WERI-Rb-1 (cell line): ENCODE data around the gene SLC35G2.
"Not testable (repeated sequence)": the region's sequence is repeated elsewhere in the genome, so short reads cannot be mapped to it uniquely, and the experiment has no call there.

Experiments
- DNase-seq: peaks from one replicate; pipeline ENCODE4 v3.0.0-alpha.2; 2020
- H3K27ac ChIP-seq: fragments of 250-450 bp; sonication (Bioruptor Pico); 2 replicates; pipeline ENCODE4 v1.5.1; 2020; ENCODE audit warnings: mild to moderate bottlenecking, moderate library complexity
- H3K27me3 ChIP-seq: fragments of 250-450 bp; sonication (Bioruptor Pico); 2 replicates; pipeline ENCODE4 v1.5.1; 2021; ENCODE audit warnings: mild to moderate bottlenecking, low read depth, moderate library complexity; ENCODE audit not compliant: insufficient read depth, severe bottlenecking
- H3K36me3 ChIP-seq: fragments of 250-450 bp; sonication (Bioruptor Pico); 2 replicates; pipeline ENCODE4 v1.5.1; 2020; ENCODE audit warnings: mild to moderate bottlenecking, moderate library complexity
- H3K4me3 ChIP-seq: 2 replicates; pipeline ENCODE4 v1.5.1; 2011; ENCODE audit warnings: low read depth, mild to moderate bottlenecking, control low read depth, low read length
- H3K9me3 ChIP-seq: fragments of 250-450 bp; sonication (Bioruptor Pico); 2 replicates; pipeline ENCODE4 v1.5.1; 2021; ENCODE audit warnings: mild to moderate bottlenecking, moderate library complexity; ENCODE audit not compliant: severe bottlenecking
- TF ChIP-seq, protein P1 (sequence below): IDR thresholded peaks from 2 replicates; pipeline ENCODE4 v1.5.1; 2011; ENCODE audit warnings: low read depth, mild to moderate bottlenecking, control low read depth, inconsistent platforms, low read length

Gene SLC35G2

GRCh38 chr3:136861890-136862616 is 43.1 kb downstream of the SLC35G2 start, which contains the start of gene NCK1:
Gene NCK1, plus strand, starts transcription at chr3:136862208. Its CDS starts 65,794 bp downstream, at chr3:136928002.
- H3K36me3 ChIP-seq = peaks cover 3% of the 10 kb centered on the region; the same call in 1 of the 2 replicates
- no peaks in the 10 kb centered on the region for H3K9me3 ChIP-seq
- H3K27me3 ChIP-seq = no peaks in the 10 kb centered on the region
- peak within 1 kb of the TSS; percentile 92 for H3K27ac ChIP-seq
- TF ChIP-seq, protein P1, sequence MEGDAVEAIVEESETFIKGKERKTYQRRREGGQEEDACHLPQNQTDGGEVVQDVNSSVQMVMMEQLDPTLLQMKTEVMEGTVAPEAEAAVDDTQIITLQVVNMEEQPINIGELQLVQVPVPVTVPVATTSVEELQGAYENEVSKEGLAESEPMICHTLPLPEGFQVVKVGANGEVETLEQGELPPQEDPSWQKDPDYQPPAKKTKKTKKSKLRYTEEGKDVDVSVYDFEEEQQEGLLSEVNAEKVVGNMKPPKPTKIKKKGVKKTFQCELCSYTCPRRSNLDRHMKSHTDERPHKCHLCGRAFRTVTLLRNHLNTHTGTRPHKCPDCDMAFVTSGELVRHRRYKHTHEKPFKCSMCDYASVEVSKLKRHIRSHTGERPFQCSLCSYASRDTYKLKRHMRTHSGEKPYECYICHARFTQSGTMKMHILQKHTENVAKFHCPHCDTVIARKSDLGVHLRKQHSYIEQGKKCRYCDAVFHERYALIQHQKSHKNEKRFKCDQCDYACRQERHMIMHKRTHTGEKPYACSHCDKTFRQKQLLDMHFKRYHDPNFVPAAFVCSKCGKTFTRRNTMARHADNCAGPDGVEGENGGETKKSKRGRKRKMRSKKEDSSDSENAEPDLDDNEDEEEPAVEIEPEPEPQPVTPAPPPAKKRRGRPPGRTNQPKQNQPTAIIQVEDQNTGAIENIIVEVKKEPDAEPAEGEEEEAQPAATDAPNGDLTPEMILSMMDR = 0 out of 2 replicates have a peak, but pooled peaks have one; percentile 7
- peak within 1 kb of the TSS; percentile 97 for H3K4me3 ChIP-seq
- DNase-seq = peak; percentile 98

DNA sequence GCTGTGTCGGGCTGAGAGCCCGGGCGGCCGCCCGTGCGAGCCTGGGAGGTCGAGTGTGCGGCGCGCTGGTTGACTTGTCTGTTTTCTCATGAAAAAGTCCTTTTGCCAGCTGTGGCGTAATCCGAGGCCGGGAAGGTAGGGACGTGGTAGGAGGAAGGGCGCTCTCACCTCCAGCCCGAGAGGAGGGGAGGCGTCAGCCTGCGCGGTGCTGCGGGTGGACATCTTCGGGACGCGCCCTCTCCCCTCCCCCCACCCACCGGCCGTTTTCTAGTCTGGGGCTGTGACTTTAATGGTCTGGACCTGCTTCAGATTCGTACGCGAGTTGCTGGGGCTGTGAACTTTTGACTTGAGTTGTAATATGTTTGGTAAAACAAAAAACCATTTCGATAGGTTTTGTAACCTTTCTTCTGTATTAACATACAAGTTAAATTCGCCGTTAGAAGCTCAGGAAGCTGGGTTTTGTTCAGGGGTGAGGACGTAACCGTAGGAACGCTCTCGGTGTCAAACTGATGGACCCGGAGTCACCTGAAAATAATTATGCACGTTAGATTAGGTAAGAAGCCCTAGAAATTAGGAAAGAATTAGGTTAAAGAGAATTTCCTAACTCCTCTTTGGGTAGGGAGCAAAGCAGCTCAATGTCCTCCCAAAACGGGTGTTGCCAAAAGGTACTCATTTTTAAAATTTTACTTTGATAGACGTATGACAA is 43.8 kb downstream of the SLC35G2 start:
- Histone ChIP-seq H3K27me3 (no peaks in the 10 kb centered on the region), H3K4me3 (peak overlapping the region; percentile 97), H3K36me3 (peaks cover 3% of the 10 kb centered on the region; the same call in 1 of the 2 replicates), H3K9me3 (no peaks in the 10 kb centered on the region), H3K27ac (peak overlapping the region; percentile 92)
- peak; percentile 60 for DNase-seq
- TF ChIP-seq, protein P1 = no peak

DNA sequence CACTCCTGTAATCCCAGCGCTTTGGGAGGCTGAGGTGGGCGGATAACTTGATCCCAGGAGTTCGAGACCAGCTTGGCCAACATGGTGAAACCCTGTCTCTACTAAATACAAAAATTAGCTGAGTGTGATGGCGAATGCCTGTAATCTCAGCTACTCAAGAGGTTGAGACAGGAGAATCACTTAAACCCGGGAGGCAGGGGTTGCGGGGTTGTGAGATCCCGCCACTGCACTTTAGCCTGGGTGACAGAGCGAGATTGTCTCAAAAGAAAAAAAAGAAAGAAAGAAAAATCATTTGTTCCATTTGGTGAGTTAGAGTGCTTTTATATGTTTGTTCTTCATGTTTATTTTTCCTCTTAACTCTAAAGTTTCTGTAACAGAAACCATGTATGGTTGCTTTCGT is 50.4 kb downstream of the SLC35G2 start:
- no peak for DNase-seq
- Histone ChIP-seq H3K36me3 (peaks cover 18% of the 10 kb centered on the region), H3K4me3 (no peak overlapping the region), H3K27ac (no peak overlapping the region), H3K9me3 (no peaks in the 10 kb centered on the region), H3K27me3 (no peaks in the 10 kb centered on the region)
- TF ChIP-seq, protein P1 = no peak

GRCh38 chr3:136872258-136872657 is 53.3 kb downstream of the SLC35G2 start:
- H3K9me3 ChIP-seq, H3K27me3 ChIP-seq, DNase-seq, H3K4me3 ChIP-seq, H3K27ac ChIP-seq: not testable (repeated sequence)
- peaks cover 19% of the 10 kb centered on the region for H3K36me3 ChIP-seq

- DNase-seq, H3K9me3 ChIP-seq, H3K36me3 ChIP-seq, H3K27me3 ChIP-seq, H3K4me3 ChIP-seq, H3K27ac ChIP-seq: not testable (repeated sequence)
Measured at GRCh38 chr3:136879510-136879909, 60.6 kb downstream of the SLC35G2 start.

DNA sequence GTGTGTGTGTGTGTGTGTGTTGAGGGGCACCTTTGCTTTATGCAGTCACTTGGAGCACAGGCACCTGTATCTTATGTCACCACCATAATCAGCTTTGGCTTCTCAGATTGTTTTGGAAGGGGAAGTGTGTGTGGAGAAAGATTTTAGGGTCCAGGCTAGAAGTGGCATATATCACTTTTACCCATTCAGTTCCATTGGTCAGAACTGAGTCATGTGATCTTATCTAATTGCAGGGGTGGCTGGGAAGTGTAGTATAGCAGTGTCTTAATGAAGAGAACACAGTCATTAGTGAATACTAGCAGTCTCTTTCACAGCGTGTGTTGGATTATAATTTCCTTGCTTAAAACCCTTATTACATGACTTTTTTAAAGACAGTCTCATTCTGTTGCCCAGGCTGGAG is 63.6 kb downstream of the SLC35G2 start:
- H3K9me3 ChIP-seq = no peaks in the 10 kb centered on the region
- H3K36me3 ChIP-seq = no peaks in the 10 kb centered on the region
- TF ChIP-seq, protein P1 = no peak
- H3K4me3 ChIP-seq = no peak overlapping the region
- H3K27ac ChIP-seq = no peak overlapping the region
- no peaks in the 10 kb centered on the region for H3K27me3 ChIP-seq
- no peak for DNase-seq
